Stimulated activated naive CD8-positive, alpha-beta T cell treated with anti-CD3 and anti-CD28 coated beads, Interleukin-15, amount 100 ng/mL, for 72 hours (primary cell): ENCODE results near the gene TAS2R46.
"Not testable (repeated sequence)": the region's sequence is repeated elsewhere in the genome, so short reads cannot be mapped to it uniquely, and the experiment has no call there.

Experiments used
- ATAC-seq: fragments of 150-1000 bp; cut with Tn5 transposase; 2 replicates; pipeline ENCODE4 v1.10.0; 2021; ENCODE audit warnings: mild to moderate bottlenecking, moderate library complexity
- DNase-seq, 2 donors: peaks; one replicate each; pipeline ENCODE4 v3.0.0; 2021 to 2022
- H3K27ac Mint-ChIP-seq, 2 donors: one replicate each; pipeline ENCODE4 v1.8.0; 2022; ENCODE audit warnings: mild to moderate bottlenecking in 2 of 2, mixed read lengths in 2 of 2, moderate library complexity in 2 of 2
- H3K27me3 Mint-ChIP-seq: one replicate; pipeline ENCODE4 v1.8.0; 2022; ENCODE audit warnings: mixed read lengths
- H3K4me1 Mint-ChIP-seq: one replicate; pipeline ENCODE4 v1.8.0; 2022; ENCODE audit warnings: mild to moderate bottlenecking, mixed read lengths
- H3K4me3 Mint-ChIP-seq, 2 donors: one replicate each; pipeline ENCODE4 v1.8.0; 2022; ENCODE audit warnings: mild to moderate bottlenecking in 2 of 2, mixed read lengths in 2 of 2, moderate library complexity in 1 of 2
- H3K9me3 Mint-ChIP-seq, 2 donors: one replicate each; pipeline ENCODE4 v1.8.0; 2022; ENCODE audit warnings: mixed read lengths in 2 of 2

TAS2R46 gene

DNA sequence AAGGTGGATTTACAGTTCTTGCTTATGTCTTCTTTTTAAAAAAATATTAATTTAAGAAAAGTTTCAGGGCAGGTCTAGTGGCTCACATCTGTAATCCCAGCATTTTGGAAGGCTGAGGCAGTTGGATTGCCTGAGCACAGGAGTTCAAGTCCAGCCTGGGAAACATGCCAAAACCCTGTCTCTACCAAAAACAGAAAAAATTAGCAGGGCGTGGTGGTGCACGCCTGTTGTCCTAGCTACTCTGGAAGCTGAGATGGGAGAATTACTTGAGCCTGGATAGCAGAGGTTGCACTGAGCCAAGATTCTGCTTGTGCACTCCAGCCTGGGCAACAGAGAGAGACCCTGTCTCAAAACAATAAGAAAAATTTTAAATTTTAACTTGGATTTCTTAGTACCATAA, 5.4 kb upstream of the TAS2R46 start:
- H3K27ac Mint-ChIP-seq: no peak overlapping the region
- H3K4me1 Mint-ChIP-seq: peaks cover 9% of the 10 kb centered on the region
- H3K4me3 Mint-ChIP-seq: no peak overlapping the region
- no peak for ATAC-seq
- H3K27me3 Mint-ChIP-seq: no peaks in the 10 kb centered on the region
- no peaks in the 10 kb centered on the region for H3K9me3 Mint-ChIP-seq
- DNase-seq: no peak

DNA sequence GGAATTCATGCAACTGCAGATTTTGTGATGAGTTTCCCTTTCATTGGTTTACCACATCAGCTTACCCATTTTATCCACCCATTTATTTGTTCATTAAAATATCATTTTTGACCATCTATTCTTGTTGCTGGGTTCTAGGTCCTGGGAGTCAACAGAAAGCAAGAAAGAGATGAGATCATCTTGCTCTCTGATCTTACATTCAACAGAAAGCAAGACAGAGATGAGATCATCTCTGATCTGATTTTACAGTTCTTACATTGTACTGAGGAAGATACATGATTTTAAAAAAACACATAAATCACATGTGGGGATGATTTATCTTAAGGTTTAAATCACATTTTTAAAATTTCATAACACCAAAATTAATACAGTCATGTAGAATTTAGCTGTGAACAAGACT, 2.3 kb downstream of the TAS2R46 start:
- no peaks in the 10 kb centered on the region for H3K27me3 Mint-ChIP-seq
- peak overlapping the region in 1 of 2 donors; percentile 12 for H3K27ac Mint-ChIP-seq
- DNase-seq (no peak), ATAC-seq (peak; percentile 49)
- no peaks in the 10 kb centered on the region for H3K9me3 Mint-ChIP-seq
- peaks cover 20% of the 10 kb centered on the region for H3K4me1 Mint-ChIP-seq
- H3K4me3 Mint-ChIP-seq: no peak overlapping the region

DNA sequence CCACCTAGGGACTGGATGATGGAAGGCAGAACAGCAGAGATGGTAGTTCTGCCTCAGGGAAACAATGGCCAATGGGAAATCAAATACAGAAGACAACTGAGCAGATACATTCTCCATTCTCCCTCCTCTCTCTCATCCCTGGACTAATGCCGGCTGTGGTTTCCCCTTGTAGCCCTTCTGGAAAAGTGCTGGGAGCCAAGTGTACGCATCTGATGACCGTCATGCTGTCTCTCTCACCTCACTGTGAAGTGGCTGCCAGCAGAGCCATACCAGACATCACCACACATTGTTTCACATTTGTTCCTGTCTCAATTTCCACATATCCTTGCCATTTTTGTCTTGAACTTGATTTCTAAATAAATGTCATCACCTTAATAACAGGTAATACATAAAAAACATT, 3.1 kb downstream of the TAS2R46 start:
- no peak overlapping the region for H3K27ac Mint-ChIP-seq
- H3K9me3 Mint-ChIP-seq: no peaks in the 10 kb centered on the region
- DNase-seq (no peak), ATAC-seq (no peak)
- H3K27me3 Mint-ChIP-seq: no peaks in the 10 kb centered on the region
- H3K4me3 Mint-ChIP-seq: no peak overlapping the region
- H3K4me1 Mint-ChIP-seq: peaks cover 20% of the 10 kb centered on the region

DNA sequence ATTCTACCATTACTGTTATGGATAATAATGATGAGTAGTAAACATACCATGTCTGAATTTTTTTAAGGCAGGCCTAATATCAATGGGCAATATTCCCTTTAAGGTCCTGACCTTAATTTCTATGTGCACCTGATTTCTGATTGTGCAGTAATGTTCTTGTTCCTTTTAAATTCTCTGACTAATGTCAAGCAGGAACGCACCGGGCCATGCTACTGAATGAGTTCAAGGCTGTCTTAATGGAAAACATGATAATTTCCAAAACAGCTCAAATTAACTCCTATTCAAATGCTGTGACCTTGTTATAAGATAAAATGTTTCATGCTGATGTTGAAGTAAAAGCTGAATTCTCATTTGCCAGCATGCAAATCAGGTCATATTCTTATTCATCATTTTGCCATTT, 6.8 kb downstream of the TAS2R46 start:
- no peak for DNase-seq
- H3K9me3 Mint-ChIP-seq: peaks cover 9 to 14% of the 10 kb centered on the region in 2 donors
- no peak overlapping the region for H3K27ac Mint-ChIP-seq
- H3K27me3 Mint-ChIP-seq: no peaks in the 10 kb centered on the region
- H3K4me3 Mint-ChIP-seq: no peak overlapping the region
- no peaks in the 10 kb centered on the region for H3K4me1 Mint-ChIP-seq
- no peak for ATAC-seq

DNA sequence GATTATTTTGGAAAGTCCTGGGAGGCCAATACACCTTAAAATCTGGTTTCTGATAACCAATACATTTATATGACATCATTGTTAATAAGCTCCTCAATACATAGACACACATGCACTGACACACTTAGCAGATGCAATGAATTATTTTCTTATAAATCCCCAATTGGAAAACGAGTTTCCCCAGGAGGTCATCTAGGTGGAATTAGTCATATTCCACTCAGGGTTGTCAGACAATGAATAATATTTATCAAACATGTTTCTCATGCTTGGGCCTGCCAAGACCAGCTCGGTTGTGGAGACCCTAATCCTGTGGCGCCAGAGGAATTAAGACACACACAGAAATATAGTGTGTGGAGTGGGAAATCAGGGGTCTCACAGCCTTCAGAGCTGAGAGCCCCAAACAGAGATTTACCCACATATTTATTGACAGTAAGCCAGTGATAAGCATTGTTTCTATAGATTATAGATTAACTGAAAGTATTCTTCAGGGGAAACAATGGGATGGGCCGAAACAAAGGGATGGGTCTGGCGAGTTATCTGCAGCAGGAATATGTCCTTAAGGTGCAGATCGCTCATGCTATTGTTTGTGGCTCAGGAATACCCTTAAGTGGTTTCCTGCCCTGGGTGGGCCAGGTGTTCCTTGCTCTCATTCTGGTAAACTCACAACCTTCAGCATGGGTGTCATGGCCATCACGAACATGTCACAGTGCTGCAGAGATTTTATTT, 12.1 kb downstream of the TAS2R46 start:
- H3K4me1 Mint-ChIP-seq, ATAC-seq, H3K27ac Mint-ChIP-seq, DNase-seq, H3K27me3 Mint-ChIP-seq, H3K4me3 Mint-ChIP-seq: not testable (repeated sequence)
- peaks cover 9 to 14% of the 10 kb centered on the region in 2 donors for H3K9me3 Mint-ChIP-seq

DNA sequence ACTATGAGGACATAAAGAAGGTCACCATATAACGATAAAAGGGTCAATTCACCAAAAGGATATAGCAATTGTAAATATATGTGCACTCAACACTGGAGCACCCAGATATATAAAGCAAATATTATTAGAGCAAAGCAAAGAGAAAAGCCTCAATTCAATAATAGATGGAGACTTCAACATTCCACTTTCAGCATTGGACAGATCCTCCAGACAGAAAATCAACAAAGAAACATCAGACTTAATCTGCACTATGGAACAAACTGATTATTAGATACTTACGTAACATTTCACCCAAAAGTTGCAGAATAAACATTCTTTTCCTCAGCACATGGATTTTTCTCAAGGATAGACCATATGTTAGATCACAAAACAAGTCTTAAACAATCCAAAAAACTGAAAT, 20.7 kb downstream of the TAS2R46 start:
- not testable (repeated sequence) for H3K27ac Mint-ChIP-seq, H3K4me1 Mint-ChIP-seq, H3K4me3 Mint-ChIP-seq, ATAC-seq, DNase-seq, H3K27me3 Mint-ChIP-seq, H3K9me3 Mint-ChIP-seq

DNA sequence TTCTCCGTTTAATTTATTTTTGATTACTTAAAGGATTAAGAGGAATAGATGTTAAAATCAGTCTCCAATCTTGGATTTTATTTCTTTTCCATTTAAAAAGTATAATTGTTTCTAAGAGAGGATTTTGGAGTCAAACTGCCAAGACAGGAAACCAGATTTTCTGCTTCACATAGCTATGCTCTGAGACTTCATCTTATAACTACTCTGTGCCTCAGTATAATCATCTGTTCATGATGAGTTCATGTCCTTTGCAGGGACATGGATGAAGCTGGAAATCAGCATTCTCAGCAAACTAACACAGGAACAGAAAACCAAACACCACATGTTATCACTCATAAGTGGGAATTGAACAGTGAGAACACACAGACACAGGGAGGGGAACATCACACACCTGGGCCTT, 21.9 kb downstream of the TAS2R46 start:
- peaks cover 2 to 9% of the 10 kb centered on the region in 2 donors for H3K9me3 Mint-ChIP-seq
- no peaks in the 10 kb centered on the region for H3K27me3 Mint-ChIP-seq
- no peak overlapping the region for H3K4me3 Mint-ChIP-seq
- DNase-seq (no peak), ATAC-seq (no peak)
- no peak overlapping the region for H3K27ac Mint-ChIP-seq
- no peaks in the 10 kb centered on the region for H3K4me1 Mint-ChIP-seq

DNA sequence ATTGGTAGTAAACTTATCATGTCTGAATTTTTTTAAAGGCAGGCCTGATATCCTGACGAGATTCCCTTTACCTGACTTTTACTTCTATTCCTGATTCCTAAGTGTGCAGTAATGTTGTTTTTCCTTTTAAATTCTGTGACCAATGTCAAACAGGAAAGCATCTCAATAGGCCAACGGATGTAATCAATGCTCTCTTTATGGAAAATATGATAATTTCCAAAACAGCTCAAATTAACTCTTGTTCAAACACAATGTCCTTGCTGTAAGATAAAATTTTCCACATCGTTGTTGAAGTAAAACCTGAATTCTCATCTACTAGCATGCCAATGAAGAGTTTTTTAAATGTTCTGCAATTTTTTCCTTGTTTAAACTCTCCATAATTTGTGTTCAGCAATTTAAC, 22.9 kb downstream of the TAS2R46 start:
- no peak overlapping the region for H3K27ac Mint-ChIP-seq

DNA sequence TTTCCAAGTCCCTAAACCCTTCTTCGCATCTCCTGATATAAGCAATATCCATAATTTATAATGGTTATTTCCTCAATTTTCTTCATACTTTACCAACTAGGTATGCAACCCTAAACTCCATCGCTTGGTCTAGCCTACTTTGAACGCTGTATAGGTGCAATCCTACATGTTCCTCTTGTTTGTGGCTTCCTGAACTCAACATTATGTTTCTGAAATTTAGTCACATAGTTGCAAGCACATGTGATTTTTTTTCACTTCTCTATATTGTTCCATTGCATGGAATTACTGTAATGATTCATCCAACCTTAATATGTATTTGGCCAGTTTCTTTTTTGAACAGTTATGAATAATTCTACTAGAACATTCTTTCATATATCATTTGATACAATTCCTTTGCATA, 28.1 kb downstream of the TAS2R46 start:
- H3K27ac Mint-ChIP-seq, H3K4me1 Mint-ChIP-seq, DNase-seq, H3K4me3 Mint-ChIP-seq, H3K27me3 Mint-ChIP-seq, H3K9me3 Mint-ChIP-seq: not testable (repeated sequence)
- ATAC-seq: peak; percentile 63

More for the DNA sequence above, 22.9 kb downstream of the TAS2R46 start:
- H3K4me3 Mint-ChIP-seq: no peak overlapping the region
- DNase-seq (no peak), ATAC-seq (no peak)
- no peaks in the 10 kb centered on the region for H3K27me3 Mint-ChIP-seq
- H3K4me1 Mint-ChIP-seq: no peaks in the 10 kb centered on the region
- H3K9me3 Mint-ChIP-seq: peaks cover 5 to 7% of the 10 kb centered on the region in 2 donors

DNA sequence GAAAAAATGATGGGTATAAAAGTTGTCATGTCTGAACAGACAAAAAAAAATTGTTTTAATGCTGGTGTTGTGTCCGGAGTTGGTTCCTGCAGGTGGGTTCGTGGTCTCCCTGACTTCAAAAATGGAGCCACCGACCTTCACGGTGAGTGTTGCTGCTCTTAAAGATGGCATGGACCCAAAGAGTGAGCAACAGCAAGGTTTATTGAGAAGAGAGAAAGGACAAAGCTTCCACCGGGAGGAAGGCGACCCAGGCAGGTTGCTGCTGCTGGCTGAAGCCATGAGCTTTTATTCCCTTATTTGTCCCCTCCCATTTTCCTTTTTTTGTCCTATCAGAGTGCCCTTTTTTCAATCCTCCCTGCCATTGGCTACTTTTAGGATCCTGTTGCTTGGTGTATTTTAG, 30.8 kb downstream of the TAS2R46 start, which contains the start of gene TAS2R31:
Gene TAS2R31 (minus strand): TSS at position 101 of the 400 bp plus-strand sequence. CDS start 72 bp downstream, at position 29.
- DNase-seq: no peak
- Mint-ChIP-seq H3K27me3 (no peaks in the 10 kb centered on the region), H3K4me3 (no peak within 1 kb of the TSS), H3K27ac (peak within 1 kb of the TSS in 1 of 2 donors; percentile 10), H3K4me1 (no peaks in the 10 kb centered on the region), H3K9me3 (peaks cover 0 to 5% of the 10 kb centered on the region in 2 donors)
- no peak for ATAC-seq

DNA sequence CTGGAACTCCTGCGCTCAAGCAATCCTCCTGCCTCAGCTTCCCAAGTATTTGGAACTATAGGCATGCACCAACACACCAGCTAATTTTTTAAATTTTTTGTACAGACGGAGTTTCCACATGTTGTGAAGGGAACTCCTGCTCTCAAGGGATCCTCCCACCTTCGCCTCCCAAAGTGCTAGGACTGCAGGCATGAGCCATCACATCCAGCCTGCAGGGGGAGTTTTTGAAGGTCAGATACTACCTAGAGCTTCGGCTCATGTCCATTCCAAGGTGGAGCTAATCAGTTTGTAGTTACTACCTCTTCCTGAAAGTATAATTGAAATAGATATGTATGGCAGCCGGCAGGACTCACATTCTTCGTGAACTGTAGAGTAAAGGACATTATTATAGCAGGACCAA, 36.0 kb downstream of the TAS2R46 start:
- H3K4me3 Mint-ChIP-seq: no peak overlapping the region
- H3K27me3 Mint-ChIP-seq: no peaks in the 10 kb centered on the region
- H3K27ac Mint-ChIP-seq: no peak overlapping the region
- DNase-seq (no peak), ATAC-seq (no peak)
- peaks cover 7 to 8% of the 10 kb centered on the region in 2 donors for H3K9me3 Mint-ChIP-seq
- H3K4me1 Mint-ChIP-seq: no peaks in the 10 kb centered on the region

DNA sequence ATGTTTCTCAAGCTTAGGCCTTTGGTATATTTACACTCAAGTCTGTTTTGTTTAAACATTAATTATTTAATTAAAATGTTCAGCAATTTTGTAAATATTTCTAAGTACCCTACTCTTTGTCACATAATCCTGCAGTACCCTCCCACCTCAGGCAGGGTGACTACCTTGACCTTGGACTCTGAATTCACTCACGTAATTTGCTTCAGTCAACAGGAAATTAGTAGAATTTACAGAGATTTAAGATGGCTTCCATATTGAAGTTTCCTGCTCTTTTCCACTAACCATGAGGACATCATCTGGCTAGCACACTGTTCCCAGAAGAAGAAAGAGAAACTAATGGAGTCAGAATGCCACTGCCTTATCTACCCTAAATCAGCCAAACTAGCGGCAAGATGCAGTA, 38.7 kb downstream of the TAS2R46 start:
- H3K27ac Mint-ChIP-seq: no peak overlapping the region
- ATAC-seq: no peak
- DNase-seq: no peak
- H3K27me3 Mint-ChIP-seq: no peaks in the 10 kb centered on the region
- H3K4me1 Mint-ChIP-seq: no peaks in the 10 kb centered on the region
- H3K4me3 Mint-ChIP-seq: no peak overlapping the region
- peaks cover 7 to 8% of the 10 kb centered on the region in 2 donors for H3K9me3 Mint-ChIP-seq

DNA sequence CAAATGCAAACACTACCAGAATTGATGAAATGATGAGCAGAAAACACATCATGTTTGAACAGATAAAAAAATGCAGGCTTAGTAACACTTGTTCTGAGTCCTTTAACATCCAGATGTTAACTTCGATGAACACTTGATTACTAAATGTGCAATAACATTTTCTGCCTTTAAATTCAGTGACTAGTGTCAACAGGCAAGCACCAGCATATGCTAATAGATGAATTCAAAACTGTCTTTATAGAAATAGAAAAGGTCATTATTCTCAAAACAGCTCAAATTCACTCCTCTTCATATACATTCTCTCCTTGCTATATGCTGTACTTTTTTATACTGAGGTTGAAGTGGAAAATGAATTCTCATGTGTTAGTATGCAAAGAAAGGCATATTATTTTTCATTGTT, 39.6 kb downstream of the TAS2R46 start, which contains the start of gene TAS2R19:
Gene TAS2R19 (minus strand): TSS at position 101 of the 400 bp plus-strand sequence. CDS start 49 bp downstream, at position 52.
- Mint-ChIP-seq H3K27ac (no peak within 1 kb of the TSS), H3K4me1 (no peaks in the 10 kb centered on the region), H3K4me3 (no peak within 1 kb of the TSS), H3K27me3 (no peaks in the 10 kb centered on the region), H3K9me3 (peaks cover 7 to 8% of the 10 kb centered on the region in 2 donors)
- DNase-seq (no peak), ATAC-seq (no peak)

DNA sequence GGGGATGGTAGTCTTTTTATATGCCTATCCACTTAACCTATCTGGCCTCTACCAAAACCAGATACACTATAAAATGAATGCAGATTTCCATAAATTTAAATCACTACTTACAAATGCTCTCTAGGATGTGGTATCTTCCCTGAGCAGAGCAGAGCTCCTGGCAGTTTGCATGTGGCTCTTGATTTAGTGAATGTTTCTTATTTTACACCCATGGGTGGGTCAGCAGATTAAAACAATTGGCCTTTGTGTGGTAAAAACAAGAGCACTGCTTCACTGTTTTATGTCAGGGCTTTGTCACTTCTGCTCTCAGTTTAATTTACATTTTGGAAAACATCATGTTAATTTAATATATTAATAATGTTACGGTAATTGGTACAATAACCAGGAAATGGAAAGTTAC, 45.2 kb downstream of the TAS2R46 start:
- Mint-ChIP-seq H3K4me1 (peaks cover 18% of the 10 kb centered on the region), H3K27ac (no peak overlapping the region), H3K27me3 (no peaks in the 10 kb centered on the region), H3K9me3 (no peaks in the 10 kb centered on the region), H3K4me3 (no peak overlapping the region)
- DNase-seq: no peak
- no peak for ATAC-seq

DNA sequence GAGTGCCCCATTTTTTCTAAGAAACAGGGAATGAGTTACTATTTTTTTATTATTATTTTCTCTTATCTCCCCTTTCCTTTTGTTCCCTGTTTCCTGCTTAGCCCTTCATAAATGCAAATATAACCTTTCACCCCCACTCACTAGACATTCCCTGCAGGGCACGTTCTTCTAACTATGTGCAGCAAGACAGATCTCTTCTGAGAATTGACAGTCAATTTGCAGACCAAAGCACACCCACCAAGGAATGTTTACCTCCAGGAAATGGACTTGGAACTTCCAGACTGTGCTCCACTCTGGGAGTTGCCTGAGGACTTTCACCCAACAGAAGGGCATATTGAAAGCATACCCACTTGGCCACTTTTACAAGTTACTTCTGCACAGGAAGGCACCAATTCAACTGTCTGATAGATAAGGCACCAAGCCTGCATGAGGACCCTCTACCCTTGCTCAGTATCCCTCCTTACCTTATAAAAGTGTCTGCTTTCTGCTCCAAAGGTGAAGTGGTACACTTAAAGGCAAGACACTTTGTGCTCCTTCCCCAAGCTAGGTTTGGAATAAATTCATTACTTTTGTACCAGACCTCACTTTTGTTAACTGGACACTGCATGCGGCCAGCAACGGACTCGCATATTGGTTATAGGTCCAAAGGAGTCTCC, 46.2 kb downstream of the TAS2R46 start:
- Mint-ChIP-seq H3K4me3 (no peak overlapping the region), H3K9me3 (no peaks in the 10 kb centered on the region), H3K4me1 (peaks cover 18% of the 10 kb centered on the region), H3K27me3 (no peaks in the 10 kb centered on the region), H3K27ac (no peak overlapping the region)
- ATAC-seq (no peak), DNase-seq (no peak)

DNA sequence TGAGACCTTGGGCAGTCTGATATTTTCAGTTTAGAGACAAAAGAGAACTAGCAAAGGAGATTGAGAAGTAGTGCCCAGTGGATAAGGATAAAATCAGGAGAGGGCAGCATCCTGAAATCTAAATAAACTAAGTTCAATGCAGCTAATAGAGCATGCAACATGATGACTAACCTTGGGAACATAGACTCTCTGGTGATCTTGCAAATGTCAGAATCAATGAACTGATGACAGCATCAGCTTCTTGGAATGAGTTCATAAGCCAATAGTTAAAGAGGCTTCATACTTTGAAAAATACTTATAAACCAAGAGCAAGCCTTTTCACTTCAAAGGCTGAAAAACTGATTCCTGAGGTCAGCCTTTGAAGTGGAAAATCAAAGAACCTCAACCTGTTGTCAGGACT, 47.9 kb downstream of the TAS2R46 start:
- ATAC-seq (no peak), DNase-seq (no peak)
- Mint-ChIP-seq H3K9me3 (no peaks in the 10 kb centered on the region), H3K4me3 (no peak overlapping the region), H3K27me3 (no peaks in the 10 kb centered on the region), H3K4me1 (peaks cover 18% of the 10 kb centered on the region), H3K27ac (no peak overlapping the region)
